GM12878 (cell line): ENCODE data around the gene HMGN3. TPM values are rescaled to one million over a fixed set of nuclear protein-coding genes. Genes with fewer than 3 reads are reported as not detected.

Experiments used
- ATF2 ChIP-seq: IDR thresholded peaks from 2 replicates; pipeline ENCODE4 v1.6.1; 2012; ENCODE audit warnings: low read length, inconsistent platforms
- CBFB ChIP-seq: IDR thresholded peaks from 2 replicates; pipeline ENCODE4 v1.6.1; 2016; ENCODE audit warnings: antibody characterized with exemption, low read depth
- CHD1 ChIP-seq: IDR thresholded peaks from 2 replicates; pipeline ENCODE4 v1.6.1; 2012; ENCODE audit warnings: low read depth, low read length, improper control_type of control experiment
- EED ChIP-seq: sonication (generic); IDR thresholded peaks from 2 replicates; pipeline ENCODE4 v1.6.1; 2016; ENCODE audit warnings: antibody characterized with exemption, low read depth
- EP300 ChIP-seq, 2 experiments: fragments of 150-350 bp in 1 of 2; IDR thresholded peaks; 2 replicates each; pipeline ENCODE4 v1.6.1; 2011 to 2012; ENCODE audit warnings: low read depth in 2 of 2, low read length in 2 of 2, borderline replicate concordance in 1 of 2, improper control_type of control experiment in 1 of 2, inconsistent platforms in 1 of 2; ENCODE audit not compliant: control insufficient read depth in 1 of 2
- GABPA ChIP-seq: IDR thresholded peaks from 2 replicates; pipeline ENCODE4 v1.6.1; 2014; ENCODE audit warnings: antibody characterized with exemption, low read depth, mild to moderate bottlenecking, inconsistent platforms
- LARP7 ChIP-seq: fragments of 450-650 bp; IDR thresholded peaks from 2 replicates; pipeline ENCODE4 v1.6.1; 2017; ENCODE audit warnings: mild to moderate bottlenecking
- POLR2AphosphoS5 ChIP-seq: IDR thresholded peaks from 2 replicates; pipeline ENCODE4 v1.6.1; 2011; ENCODE audit warnings: mild to moderate bottlenecking, low read length, inconsistent platforms
- SMAD1 ChIP-seq: fragments of 450-650 bp; IDR thresholded peaks from 2 replicates; pipeline ENCODE4 v1.6.1; 2018; ENCODE audit warnings: mild to moderate bottlenecking, low read depth; ENCODE audit not compliant: partially characterized antibody
- SPI1 ChIP-seq: IDR thresholded peaks from 2 replicates; pipeline ENCODE4 v1.6.1; 2011; ENCODE audit warnings: low read depth, mild to moderate bottlenecking, low read length, moderate library complexity, borderline replicate concordance; ENCODE audit not compliant: insufficient read depth
- polyA plus RNA-seq, 11 experiments: library from polyadenylated mRNA; depleted of rRNA in 4 of 11; unstranded in 6 of 11; stranded (reverse) in 5 of 11; fragments of >200 nt; fragmentation: Nextera tagmentation in 4 of 11; fragmentation: Illumina TruSeq in 1 of 11; extraction: Ambion mirVana in 4 of 11; extraction: Trizol in 1 of 11; gene quantifications; 1 replicate in 1 of 11; 2 replicates in 10 of 11; pipeline versions ENCODE4 v1.2.1 to v1.2.3, GENCODE V29; 2011 to 2016; ENCODE audit warnings: inconsistent platforms in 2 of 11, missing spikeins in 2 of 11, low read depth in 1 of 11
- total RNA-seq, 4 experiments: library from RNA; depleted of rRNA in 3 of 4; stranded (reverse); fragments of >200 nt in 3 of 4; fragmentation: Illumina TruSeq in 1 of 4; extraction: Trizol in 1 of 4; gene quantifications; 2 replicates each; pipeline versions ENCODE4 v1.2.1 to v1.2.3, GENCODE V29; 2013 to 2021
- TF ChIP-seq, protein P1 (sequence below): fragments of 450-650 bp; IDR thresholded peaks from 2 replicates; pipeline ENCODE4 v1.6.1; 2016; ENCODE audit warnings: mild to moderate bottlenecking, moderate library complexity, borderline replicate concordance
- TF ChIP-seq, protein P2 (sequence below): IDR thresholded peaks from 2 replicates; pipeline ENCODE4 v1.6.1; 2011; ENCODE audit warnings: borderline replicate concordance, low read depth, mild to moderate bottlenecking, moderate library complexity, mixed read lengths, low read length; ENCODE audit not compliant: insufficient read depth; ENCODE audit errors: extremely low read length

HMGN3 gene
- total and polyA plus RNA-seq, 10 of the 15 experiments (the other 5 are each of a cell fraction or from before 2014, with no cell fraction given) = 115 to 496 (median 262) TPM

DNA sequence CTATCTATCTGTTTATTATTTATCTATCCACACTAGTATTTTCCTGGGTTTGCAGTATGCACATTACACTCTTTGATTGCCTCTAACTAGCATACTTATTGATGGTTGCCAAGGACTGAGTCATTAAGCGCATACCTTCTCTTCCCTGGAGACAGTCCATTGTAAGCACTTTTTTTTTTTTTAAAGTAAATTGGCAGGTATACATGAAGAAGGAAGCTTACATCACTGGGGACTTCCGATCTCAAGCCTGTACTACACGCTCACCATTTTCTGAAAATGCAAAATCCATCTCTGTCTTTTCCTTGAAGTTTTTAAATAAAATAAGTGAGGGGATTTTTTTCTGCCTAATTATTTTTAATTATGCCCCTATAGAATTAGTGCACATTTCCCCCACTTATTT, 63.5 kb downstream of the HMGN3 start (continued):
- TF ChIP-seq, protein P1, sequence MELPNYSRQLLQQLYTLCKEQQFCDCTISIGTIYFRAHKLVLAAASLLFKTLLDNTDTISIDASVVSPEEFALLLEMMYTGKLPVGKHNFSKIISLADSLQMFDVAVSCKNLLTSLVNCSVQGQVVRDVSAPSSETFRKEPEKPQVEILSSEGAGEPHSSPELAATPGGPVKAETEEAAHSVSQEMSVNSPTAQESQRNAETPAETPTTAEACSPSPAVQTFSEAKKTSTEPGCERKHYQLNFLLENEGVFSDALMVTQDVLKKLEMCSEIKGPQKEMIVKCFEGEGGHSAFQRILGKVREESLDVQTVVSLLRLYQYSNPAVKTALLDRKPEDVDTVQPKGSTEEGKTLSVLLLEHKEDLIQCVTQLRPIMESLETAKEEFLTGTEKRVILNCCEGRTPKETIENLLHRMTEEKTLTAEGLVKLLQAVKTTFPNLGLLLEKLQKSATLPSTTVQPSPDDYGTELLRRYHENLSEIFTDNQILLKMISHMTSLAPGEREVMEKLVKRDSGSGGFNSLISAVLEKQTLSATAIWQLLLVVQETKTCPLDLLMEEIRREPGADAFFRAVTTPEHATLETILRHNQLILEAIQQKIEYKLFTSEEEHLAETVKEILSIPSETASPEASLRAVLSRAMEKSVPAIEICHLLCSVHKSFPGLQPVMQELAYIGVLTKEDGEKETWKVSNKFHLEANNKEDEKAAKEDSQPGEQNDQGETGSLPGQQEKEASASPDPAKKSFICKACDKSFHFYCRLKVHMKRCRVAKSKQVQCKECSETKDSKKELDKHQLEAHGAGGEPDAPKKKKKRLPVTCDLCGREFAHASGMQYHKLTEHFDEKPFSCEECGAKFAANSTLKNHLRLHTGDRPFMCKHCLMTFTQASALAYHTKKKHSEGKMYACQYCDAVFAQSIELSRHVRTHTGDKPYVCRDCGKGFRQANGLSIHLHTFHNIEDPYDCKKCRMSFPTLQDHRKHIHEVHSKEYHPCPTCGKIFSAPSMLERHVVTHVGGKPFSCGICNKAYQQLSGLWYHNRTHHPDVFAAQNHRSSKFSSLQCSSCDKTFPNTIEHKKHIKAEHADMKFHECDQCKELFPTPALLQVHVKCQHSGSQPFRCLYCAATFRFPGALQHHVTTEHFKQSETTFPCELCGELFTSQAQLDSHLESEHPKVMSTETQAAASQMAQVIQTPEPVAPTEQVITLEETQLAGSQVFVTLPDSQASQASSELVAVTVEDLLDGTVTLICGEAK = no peak
- no peak for TF ChIP-seq POLR2AphosphoS5
- TF ChIP-seq, protein P2, sequence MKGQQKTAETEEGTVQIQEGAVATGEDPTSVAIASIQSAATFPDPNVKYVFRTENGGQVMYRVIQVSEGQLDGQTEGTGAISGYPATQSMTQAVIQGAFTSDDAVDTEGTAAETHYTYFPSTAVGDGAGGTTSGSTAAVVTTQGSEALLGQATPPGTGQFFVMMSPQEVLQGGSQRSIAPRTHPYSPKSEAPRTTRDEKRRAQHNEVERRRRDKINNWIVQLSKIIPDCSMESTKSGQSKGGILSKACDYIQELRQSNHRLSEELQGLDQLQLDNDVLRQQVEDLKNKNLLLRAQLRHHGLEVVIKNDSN = no peak
- TF ChIP-seq ATF2 = no peak
- no peak for TF ChIP-seq SPI1
- no peak for TF ChIP-seq SMAD1
- TF ChIP-seq EP300 (IDR thresholded peaks at IDR 0.05; ENCODE audit: borderline replicate concordance in 1 of 2, control insufficient read depth in 1 of 2, low read depth in 2 of 2, low read length in 2 of 2) = no peak
- no peak for TF ChIP-seq GABPA
- TF ChIP-seq LARP7 = no peak
- no peak for TF ChIP-seq CHD1
- TF ChIP-seq CBFB = no peak
- no peak for TF ChIP-seq EED
